NCI-H1092 (cell line): ENCODE results near the gene ACACA.
"Not testable (repeated sequence)": the region's sequence is repeated elsewhere in the genome, so short reads cannot be mapped to it uniquely, and the experiment has no call there.

Source experiments
- DNase-seq: peaks from one replicate; lab custom pipeline; 2025; lab: John Stamatoyannopoulos, UW

ACACA gene

GRCh38 chr17:37393352-37393751, 13.3 kb downstream of the ACACA start:
- DNase-seq: no peak

- no peak for DNase-seq
Measured at GRCh38 chr17:37392024-37392590, 14.5 kb downstream of the ACACA start.

GRCh38 chr17:37391146-37391545, 15.5 kb downstream of the ACACA start:
- DNase-seq: no peak

GRCh38 chr17:37389160-37389559, 17.5 kb downstream of the ACACA start:
- no peak for DNase-seq

GRCh38 chr17:37388266-37388665, 18.4 kb downstream of the ACACA start:
- DNase-seq: no peak

GRCh38 chr17:37386462-37386861, 20.2 kb downstream of the ACACA start:
- DNase-seq: no peak

- no peak for DNase-seq
Measured at GRCh38 chr17:37385474-37385990, 21.1 kb downstream of the ACACA start.

- no peak for DNase-seq
Measured at GRCh38 chr17:37384560-37385149, 22.0 kb downstream of the ACACA start.

- DNase-seq: no peak
Measured at GRCh38 chr17:37382056-37382455, 24.6 kb downstream of the ACACA start.

GRCh38 chr17:37375706-37376105, 30.9 kb downstream of the ACACA start, which contains the start of gene C17orf78:
TSS of gene C17orf78 (plus strand) at chr17:37375985. CDS start at chr17:37376093, 108 bp downstream.
- DNase-seq: no peak

GRCh38 chr17:37373530-37374159, 33.0 kb downstream of the ACACA start:
- peak; percentile 48 for DNase-seq

- DNase-seq: no peak
Measured at GRCh38 chr17:37368577-37368976, 38.1 kb downstream of the ACACA start.

GRCh38 chr17:37365589-37365988, 41.0 kb downstream of the ACACA start:
- DNase-seq: no peak

GRCh38 chr17:37361543-37361942, 45.1 kb downstream of the ACACA start:
- no peak for DNase-seq

GRCh38 chr17:37360632-37361031, 46.0 kb downstream of the ACACA start:
- DNase-seq: no peak

GRCh38 chr17:37359682-37360188, 46.9 kb downstream of the ACACA start:
- DNase-seq: no peak

- DNase-seq: peak; percentile 89
Measured at GRCh38 chr17:37358830-37359681, 47.6 kb downstream of the ACACA start.

GRCh38 chr17:37358098-37358829, 48.4 kb downstream of the ACACA start:
- peak; percentile 57 for DNase-seq

GRCh38 chr17:37356796-37357569, 49.7 kb downstream of the ACACA start:
- not testable (repeated sequence) for DNase-seq

- DNase-seq: not testable (repeated sequence)
Measured at GRCh38 chr17:37346863-37347402, 59.7 kb downstream of the ACACA start.
